ENCODE measurements around the gene CCDC68.
A peak's percentile ranks its signal among the peaks of the same experiment; 100 is the strongest.

CCDC68 gene

DNA sequence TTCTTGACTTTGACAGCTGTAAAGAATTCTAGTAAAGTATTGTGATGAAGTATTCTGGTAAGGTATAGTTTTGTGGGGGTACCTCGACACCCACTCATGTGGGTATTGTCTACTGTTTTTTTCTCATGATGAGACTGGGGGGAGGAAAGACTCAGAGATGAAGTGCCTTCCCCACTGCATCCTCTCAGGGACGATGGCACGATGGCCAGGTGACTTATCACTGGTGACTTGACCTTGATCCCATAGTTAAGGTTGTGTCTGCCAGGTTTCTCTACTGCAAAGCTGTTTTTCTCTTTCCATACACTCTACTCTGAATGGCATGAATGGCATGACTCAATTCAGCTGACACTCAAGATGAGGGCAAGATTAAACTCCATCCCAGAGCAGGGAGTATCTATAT lies 936 bp upstream of the CCDC68 start:
- DNase-seq, result no peak

DNA sequence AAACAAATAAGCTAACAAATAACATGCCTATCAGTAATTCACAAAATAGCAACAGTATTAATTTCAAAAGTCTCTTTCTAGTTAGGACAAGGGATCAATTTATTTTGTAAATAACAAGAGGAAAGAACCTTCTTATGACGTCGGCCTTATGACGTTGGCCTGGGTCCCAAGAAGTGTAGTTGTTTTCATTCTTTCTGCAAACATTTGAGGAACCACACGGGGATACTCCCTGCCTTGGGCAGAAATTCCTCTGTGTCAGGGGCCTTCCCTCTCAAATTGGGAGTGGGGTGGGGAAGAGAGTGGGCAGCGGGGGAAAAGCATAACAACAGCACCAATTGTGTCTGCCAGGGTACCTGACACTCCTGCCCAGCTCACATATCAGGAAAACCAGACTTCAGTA lies 1.3 kb downstream of the CCDC68 start:
- no peak for DNase-seq

DNA sequence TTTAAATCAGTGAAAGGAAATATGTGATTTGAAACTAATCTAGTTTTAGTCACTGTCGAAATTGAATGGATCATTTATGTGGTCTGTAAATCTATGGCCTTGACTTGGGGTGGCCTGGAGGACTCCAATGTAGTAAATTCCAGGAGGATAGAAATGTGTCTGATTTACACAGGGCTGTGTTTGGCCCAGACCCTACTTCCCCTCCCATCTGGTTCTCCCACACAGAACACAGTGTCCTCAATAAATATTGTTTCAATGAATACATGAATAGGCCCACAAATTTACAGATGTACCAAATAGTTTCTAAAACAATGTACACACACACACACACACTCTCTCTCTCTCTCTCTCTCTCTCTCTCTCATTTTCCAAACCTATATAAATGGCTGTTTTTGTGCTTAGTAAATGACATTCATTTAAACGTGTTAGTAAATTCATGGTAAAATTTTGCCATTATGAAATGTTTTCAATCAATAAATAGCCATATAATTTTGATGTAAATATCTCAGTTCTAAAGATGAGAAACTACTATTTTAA lies 1.9 kb downstream of the CCDC68 start:
- DNase-seq, result no peak

DNA sequence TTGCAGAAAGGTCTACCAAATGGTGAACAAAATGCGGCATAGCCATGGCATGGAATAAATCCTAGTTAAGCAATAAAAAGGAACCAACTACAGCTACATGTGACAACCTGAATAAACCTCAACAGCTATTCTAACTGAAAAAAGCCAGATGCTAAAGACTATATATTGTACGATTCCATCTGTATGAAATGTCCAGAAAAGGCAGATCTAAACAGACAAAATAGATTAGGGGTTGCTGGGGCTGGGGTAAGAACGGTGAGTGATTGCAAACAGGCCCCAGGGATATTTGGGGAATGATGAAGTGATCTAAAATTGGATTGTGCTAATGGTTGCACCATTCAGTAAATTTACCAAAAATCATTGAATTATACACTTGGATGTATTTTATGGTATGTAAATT lies 2.8 kb downstream of the CCDC68 start:
- DNase-seq, result no peak

DNA sequence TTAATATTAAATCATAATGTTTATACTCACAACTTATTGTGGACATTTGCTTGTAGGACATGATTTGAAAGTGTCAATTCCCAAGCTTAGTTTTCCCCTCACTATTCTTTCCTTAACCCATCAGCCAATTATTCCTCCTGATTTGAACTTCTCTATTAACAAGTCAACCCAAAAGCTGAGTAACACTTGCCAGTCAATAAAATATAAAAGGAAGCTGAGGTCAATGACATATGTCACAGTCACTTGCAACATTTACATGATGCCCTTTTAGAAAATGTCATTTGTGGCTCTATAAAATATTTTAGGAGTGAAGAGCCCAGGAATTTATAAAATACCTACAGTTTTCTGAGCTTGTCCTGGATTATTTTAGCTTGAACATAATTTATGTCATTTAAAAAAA lies 7.2 kb downstream of the CCDC68 start:
- no peak for DNase-seq

DNA sequence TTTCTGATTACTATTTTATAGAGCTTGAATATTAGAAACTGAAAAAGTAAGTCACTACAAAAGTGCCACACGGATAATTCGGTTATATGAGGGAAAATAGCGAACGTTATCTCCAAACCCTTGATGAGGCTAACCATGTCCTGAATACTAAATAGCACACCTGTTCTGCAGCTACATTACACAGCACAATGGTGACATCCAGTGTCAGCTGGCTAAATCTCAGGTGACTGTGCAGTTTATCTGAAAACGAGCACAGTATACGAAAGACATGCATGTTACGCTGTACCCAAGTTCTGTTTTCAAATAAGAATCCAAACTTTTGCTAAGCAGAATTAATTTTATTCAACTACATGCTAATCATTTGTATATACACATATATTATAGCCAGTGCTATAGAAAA lies 9.0 kb downstream of the CCDC68 start:
- DNase-seq, result peak; percentile 27

DNA sequence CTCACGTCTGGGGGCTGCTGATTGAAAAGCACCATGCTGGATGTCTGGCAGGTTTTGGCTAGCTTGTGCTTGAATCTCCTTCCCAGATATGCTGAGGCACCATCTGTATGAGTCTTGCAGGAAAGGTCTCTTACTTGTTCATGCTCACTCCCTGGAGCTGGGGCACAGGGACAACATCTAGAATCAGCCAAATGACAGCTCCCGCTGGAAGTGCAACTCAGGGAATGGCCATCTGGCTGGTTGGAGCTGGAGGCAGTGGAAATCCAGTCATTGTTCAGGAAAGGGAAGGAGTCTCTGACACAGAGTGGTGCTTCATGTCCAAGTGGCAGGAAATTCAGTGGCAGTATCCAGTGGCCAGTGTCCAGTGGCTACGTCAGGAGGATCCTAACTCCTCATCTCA lies 9.7 kb downstream of the CCDC68 start:
- no peak for DNase-seq

DNA sequence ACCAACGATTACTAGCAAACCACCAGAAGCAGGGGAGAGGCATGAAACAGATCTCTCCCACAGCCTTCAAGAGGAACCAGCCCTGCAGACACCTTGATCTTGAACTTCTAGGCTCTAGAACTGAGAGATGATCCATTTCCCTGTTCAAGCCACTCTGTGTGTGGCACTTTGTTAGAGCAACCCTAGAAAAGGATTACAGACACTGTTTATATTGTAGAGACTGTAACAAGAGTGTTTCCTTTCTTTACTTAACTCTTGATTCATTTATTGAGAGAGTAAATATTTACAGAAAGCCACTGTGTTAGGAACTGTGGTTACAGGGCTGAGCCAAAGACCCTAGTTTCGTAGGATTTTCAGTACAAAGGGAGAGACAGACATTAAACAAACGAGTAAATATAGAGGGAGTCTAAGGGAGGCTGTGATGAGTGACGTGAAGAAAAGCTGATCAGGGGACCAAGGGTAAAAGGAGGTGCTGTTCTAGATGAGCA lies 10.9 kb downstream of the CCDC68 start:
- DNase-seq, result no peak

DNA sequence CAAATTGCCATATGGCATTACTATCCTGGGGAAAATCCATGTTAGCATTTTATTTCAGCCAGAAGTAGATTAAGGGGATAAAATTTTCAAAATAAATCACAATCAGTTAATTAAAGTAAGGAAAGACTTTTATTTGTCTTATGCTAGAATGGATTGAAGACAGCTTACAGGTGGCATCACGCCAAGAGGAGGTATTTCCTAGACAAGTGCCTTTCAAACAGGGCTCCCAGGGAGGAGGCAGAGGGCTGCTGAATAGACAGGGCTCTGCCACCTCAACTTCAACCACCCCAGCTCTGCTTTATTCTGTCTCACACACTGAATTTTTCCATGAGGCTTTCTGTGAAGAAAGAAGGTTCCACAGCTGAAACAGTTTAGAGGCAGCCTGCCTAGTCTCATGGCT lies 12.2 kb downstream of the CCDC68 start:
- DNase-seq, result no peak

DNA sequence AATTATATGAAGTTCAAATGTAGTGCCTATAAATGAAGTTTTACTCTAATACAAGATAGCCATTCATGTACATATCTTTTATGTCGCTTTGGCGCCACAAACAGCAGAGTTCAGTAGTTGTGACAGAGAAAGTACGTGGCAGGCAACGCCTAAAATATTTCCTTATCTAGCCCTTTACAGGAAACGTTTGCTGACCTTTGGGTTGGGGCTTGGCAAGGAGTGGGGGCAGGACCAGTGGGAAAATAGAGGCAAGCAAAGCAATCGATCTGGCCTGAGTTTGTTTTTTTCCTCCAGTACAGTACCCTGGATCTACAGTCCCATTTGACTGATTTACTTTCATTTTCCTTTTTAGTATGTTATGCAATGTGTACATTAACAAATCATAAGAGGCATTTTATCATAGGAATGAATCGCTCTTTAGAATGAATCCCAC lies 13.1 kb downstream of the CCDC68 start:
- no peak for DNase-seq

DNA sequence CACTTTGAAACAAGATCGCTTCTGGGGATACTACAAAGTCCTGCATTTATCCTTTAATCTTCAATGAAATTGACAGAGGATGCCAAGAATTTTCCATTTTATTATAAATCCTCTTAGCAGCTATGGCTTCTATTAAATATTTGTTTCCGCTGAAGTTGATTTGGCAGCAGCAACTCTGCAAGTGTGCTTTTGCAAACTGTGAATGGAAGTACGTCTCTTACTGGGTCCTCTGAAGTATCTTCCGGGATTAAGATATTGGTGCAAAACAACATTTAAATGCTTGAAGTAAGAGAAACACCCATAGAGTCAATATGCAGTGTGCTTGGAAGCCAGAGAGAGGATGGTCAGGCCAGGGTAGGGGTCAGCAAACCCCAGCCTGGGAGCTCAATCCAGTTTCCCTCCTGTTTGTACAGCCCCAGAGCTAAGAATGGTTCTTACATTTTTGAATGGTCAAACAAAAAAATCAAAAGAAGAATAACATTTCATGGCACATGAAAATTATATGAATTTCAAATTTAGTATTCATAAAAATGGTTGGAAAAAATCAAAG lies 13.6 kb downstream of the CCDC68 start:
- no peak for DNase-seq

DNA sequence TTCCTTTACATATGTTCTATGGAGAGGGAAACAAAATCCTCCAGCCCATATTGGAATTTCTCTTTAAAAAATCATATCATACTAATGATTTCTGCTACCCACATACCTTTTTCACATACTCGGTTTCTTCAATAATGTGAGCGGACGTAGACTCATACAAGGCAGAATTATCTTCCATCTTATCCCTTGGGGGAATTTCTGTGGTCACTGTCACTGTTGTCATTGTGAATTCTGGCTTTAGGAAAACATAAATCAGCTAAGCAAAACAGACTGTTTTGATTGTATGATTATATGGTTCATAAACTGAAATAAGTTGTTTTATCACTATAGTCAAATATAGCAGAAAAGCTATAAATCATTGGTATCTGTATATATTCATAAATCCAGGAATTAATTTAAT lies 16.7 kb downstream of the CCDC68 start:
- DNase-seq, result no peak

DNA sequence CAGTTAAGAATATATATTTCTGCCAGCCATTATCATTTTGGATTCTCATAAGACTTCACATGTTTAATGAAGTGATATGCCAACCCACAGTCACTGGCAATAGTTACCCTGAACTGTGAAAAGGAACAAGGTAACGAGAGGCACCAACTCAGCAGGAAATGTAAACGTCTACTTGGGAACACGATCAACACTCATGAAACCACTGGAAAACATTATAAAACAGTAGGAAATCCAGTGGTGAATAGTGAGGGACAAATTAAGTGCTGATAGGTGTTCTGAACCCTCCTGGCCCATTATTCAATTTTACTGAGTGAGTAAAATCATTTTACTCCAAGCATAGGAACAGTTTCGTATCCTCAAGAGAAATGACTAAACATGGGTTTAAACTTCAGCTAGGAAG lies 17.1 kb downstream of the CCDC68 start:
- DNase-seq, result no peak

DNA sequence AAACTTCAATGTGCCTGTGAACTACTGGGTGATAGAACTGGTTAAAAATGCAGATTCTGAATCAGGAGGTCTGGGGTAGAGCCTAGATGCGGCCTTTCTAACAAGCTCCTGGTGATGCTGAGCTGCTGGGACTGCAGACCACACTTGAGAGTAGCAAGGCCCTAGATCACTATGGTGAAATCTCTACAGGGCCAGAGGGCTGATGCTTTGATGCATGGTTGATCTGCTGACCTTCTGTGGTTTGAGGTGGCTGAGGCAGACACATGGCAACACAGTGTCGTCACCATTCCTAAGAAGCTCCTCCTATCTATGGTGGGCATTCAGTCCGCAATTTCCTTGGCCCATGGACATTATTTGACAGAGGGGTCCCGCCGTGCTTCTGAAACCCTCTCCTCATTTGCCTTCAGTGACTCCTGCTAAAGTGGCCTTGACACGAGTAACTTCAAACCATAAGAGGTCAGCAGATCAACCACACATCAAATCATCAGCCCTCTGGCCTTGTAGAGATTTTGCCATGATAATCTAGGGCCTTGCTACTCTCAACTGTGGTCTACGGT lies 19.8 kb downstream of the CCDC68 start:
- no peak for DNase-seq

DNA sequence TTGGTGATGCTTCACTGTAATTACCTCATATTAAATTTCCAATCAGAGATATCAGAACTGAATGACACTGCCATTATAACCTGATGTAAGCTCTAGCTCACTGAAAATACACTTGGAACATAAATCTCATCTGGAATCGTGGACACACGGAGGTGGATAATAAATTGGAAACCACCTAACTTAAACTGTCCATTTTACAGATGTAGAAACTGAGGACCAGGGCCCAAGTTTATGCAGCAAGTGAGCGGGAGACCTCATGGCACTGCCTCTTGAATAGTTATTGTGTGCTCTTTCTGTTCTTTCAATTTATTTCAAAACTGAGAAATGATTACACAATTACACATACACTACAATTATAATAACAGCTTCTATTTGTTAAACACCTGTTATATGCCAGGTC lies 20.8 kb downstream of the CCDC68 start:
- no peak for DNase-seq

DNA sequence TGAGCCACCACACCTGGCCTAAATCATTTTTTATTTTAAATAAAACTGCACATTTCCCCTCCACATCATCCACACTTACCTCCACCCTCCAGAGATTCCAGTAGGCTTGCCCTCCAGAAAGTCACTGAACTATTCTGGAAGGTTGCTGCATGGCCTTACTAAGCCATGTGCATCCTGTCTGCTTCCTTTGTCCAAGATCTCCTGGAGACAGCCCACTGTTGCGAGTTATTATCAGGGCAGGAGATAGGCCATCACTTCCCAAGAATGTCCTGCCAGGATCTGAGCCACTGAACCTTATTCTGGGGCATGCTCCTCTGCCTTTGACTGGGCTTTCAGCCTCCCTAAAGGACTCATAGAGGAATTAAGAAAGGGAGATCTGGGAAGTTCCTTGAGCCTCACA lies 26.8 kb downstream of the CCDC68 start:
- no peak for DNase-seq

DNA sequence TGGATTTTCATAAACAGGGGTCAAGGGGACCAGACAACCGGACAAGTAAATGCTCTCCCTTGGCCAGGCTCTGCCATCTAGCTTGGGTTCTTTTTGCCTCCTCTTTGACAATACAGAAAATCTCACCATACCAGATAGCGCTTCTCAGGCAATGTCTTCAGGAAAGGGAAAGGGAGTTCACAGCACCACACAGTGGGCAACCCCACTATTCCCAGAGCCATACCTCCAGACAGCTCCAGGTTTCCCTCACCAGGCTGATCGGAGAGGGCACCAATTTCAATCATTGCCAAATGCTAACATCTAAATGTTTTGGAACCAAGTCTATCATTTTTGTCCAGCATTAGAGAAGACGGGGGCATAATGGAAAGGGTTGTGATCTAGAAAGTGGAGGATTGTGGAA lies 28.1 kb downstream of the CCDC68 start:
- DNase-seq, result no peak

DNA sequence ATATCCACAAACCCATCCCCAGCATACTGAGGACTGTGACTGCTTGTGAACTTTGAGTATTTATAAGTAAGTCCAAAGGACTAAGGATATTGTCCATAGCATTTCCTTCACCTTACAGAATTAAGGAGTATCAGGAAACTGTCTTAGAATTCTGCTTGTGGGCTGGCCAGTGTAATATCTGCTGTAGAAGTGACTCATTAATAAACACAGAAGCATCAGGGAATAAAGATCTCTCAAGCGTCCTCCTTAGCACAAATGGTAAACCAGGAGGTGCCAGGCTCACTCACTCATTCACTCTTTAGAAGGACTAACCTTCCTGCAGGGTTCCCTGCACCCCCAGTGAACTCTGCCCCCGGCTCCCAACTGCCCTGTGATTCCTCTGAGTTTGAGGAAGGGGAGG lies 31.0 kb downstream of the CCDC68 start:
- DNase-seq, result no peak

DNA sequence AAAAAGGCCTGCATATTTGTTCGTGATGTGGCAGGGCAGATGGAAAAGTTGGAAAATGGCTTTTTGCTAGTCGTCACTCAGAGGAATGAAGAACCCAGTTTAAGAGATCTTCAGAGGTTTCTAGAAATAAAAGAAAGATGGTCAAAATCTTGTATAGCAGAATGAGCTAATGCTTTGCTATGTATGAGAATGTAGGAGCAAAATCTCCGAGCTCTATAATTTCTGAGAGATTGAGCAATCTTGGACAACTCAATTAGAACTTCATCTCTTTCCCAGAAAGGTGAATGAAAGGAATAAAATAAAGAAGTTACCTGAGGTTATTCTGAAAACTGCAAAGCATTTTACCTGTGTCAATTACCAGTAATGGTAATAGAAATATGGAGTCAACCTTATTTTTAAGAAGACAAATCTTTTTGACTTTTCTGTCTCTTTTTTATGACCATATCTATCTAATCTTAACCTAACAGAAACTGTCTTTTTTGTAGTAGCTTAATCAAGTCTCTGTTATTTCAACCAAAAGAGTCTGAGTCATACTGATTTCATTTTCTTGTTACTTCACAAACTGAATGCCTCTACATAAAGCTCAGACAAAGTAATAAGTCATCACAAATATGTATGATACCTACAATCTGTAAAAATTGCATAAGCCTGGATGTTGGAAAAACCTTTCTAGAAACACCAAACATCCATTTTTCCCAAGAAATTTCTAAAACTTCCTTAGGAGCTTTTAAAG lies 32.5 kb downstream of the CCDC68 start:
- DNase-seq, result no peak

DNA sequence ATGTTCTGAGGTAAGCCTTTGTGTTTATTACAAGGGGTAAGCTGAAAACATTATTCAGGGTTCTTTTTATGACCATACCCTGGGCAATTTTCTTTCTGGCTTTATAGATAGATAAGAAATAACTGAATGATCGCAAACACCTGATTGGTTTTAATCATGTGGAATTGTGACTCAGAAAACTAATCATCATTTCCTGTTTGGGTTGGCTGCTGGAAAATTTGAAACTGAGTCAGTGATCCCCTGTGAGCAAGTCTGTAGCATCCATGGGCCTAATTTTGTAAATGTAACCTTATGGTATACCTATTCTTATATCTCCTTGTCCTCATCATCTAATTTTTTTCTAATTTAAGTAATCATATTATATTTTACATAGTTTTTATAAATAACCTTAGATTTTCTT lies 34.3 kb downstream of the CCDC68 start:
- no peak for DNase-seq

DNA sequence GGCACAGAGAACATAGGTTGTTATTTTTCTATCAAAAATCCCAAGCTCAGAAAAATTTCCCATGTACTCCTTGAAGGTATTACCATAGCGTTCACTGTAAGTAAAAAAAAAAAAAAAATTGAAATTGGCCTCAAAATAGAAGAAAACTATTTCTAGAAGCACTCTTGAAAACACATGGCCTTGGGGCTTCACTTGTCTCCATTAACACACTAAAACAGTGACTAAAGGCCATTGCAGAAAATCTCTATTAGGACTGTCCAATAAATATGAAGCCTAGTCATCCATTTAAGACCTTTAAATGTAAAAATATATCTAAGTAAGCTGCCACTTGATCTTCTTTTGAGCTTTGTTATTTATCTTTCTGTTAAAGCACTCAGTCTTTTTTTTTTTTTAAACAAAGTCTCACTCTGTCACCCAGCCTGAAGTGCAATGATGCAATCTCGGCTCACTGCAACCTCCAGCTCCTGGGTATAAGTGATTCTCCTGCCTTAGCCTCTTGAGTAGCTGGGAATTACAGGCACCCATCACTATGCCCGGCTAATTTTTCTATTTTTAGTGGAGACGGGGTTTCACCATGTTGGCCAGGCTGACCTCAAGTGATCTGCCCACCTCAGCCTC lies 35.8 kb downstream of the CCDC68 start:
- no peak for DNase-seq

DNA sequence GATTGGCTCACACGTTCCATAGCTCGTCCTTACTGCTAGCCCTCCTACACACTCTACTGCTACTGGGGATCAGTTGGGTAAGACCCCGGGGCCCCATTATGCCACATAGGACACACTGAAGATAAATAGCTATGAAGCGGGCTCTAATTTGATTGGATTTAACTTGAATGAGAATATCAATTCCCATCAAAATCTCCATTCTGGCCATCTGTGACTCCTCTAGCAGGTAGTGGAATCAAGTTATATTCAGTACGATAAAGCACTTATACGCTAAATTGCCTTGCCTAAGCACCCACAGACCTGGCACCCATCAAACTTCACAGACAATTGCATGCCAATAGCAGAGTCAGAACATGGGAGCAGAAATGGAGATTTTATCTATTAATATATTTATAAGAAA lies 39.8 kb downstream of the CCDC68 start:
- no peak for DNase-seq

DNA sequence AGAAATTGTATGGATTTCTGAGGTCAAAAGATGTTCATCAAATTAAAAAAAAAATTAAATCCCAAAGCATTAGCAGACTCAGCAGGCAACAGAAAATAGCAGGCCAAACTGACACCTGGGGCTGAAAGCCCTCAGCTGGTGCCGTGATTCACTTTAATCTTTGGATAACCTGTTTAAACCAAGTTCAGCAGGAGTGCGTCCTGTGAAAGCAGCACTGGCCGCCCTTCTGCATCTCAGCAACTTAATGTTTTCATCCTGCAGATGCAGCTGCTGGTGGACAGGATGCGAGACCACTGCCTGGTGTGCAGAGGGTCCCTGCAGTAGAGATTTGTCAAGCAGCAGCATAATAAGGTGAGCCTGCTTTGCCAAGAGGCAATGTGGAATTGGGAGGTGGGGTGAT lies 41.2 kb downstream of the CCDC68 start:
- DNase-seq, result no peak

DNA sequence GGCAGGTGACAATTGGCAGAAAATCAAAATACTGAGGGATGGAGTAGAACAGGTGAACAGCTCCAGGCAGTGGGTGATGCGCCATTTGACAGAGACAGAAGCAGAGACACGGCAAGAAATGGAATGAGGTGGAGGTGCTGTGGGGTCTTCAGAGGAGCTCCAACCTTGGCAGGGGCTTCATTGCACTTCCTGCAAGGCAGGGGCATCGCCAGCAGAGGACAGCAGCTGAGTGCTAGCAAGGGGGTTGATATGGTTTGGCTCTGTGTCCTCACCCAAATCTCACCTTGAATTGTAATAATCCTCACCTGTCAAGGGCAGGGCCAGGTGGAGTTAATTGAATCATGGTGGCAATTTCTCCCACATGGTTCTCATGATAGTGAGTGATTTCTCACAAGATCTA lies 42.8 kb downstream of the CCDC68 start:
- DNase-seq, result no peak
